HG03565 (cell line): Measurements from ENCODE around the gene SLC1A4.

Experiments
- ATAC-seq: cut with Tn5 transposase; IDR thresholded peaks from one replicate; pipeline ENCODE4 v1.9.1; 2021; ENCODE audit warnings: mild to moderate bottlenecking, moderate library complexity; ENCODE audit not compliant: unreplicated experiment

SLC1A4 gene

GRCh38 chr2:65070172-65070830 lies 81.1 kb downstream of the SLC1A4 start:
- no peak for ATAC-seq

GRCh38 chr2:65070856-65071255 lies 81.7 kb downstream of the SLC1A4 start:
- no peak for ATAC-seq

DNA sequence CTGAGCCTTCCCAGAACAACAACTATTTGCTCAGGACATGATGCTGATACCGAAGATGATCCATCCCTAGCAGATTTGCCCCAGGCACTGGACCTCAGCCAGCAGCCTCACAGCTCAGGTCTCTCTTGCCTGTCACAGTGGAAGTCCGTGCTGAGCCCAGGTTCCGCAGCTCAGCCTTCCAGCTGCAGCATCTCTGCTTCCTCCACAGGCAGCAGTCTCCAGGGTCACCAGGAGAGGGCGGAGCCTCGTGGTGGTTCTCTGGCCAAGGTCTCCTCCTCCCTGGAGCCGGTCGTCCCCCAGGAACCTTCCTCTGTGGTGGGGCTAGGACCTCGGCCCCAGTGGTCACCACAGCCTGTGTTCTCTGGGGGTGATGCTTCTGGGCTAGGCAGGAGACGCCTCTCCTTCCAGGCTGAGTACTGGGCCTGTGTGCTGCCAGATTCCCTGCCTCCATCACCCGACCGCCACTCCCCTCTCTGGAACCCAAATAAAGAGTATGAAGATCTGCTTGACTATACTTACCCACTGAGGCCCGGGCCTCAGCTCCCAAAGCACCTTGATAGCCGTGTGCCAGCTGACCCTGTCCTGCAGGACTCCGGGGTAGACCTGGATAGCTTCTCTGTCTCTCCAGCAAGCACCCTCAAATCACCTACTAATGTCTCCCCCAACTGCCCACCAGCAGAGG lies 82.4 kb downstream of the SLC1A4 start:
- no peak for ATAC-seq

- no peak for ATAC-seq
These were observed 83.2 kb downstream of the SLC1A4 start for GRCh38 chr2:65072181-65072970.
